ENCODE results near the gene AKAP5. TPM values are rescaled to one million over a fixed set of nuclear protein-coding genes. Genes with fewer than 3 reads are reported as not detected.

AKAP5 gene
- total and polyA plus RNA-seq, 9 of the 15 experiments (the other 6 are each of a cell fraction or from before 2014, with no cell fraction given), result 0.06 to 0.94 (median 0.34) TPM

DNA sequence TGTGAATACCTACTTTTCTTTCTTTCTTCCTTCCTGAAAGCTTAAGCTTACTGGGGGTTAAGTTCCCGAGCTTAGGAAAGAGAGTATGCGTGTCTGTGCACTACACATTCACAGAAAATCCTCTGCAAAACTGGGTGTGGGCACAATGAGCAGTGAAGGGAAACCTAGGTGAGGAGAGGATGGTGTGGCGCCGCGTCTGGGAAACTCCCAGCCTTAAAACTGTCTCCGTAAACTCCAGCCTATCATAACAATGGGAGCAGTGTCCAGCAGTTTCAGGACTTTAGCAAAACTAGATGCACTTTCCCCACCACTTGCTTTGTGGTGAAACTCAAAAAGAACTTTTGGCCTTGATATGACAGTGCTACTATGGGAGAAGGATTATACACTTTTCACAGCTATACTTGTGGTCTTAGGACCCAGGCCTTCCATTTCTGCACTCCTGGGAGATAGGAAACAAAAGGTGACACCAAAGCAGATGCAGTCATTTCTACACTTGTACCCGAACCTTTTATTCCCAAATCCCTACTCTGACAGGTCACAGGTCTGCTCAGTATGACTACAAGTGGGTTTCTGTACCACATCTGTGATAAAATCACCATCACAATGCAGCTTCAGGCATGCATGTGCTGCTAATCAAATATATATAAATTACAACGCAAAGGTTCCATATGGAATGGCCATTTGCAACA lies 10.4 kb downstream of the AKAP5 start (continued):
- TF ChIP-seq SRF (CRISPR knock-in tag; IDR thresholded peaks at IDR 0.05) (no peak), TCF3 (CRISPR knock-in tag; IDR thresholded peaks at IDR 0.05) (no peak)

DNA sequence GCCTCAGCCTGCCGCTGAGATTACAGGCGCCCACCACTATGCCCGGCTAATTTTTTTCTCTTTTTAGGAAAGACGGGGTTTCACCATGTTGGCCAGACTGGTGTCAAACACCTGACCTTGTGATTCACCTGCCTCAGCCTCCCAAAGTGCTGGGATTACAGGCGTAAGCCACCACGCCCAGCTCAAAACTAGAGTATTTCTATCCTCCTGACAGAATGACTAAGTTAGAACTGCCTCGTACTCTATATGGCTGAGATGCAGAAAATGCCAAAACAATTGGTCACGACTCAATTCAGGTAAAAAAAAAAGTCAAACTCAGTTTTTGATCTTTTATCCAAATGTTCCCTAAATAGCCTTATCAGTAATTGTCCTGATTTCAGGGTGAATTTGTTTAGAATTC lies 11.1 kb downstream of the AKAP5 start:
- no peaks in the 10 kb centered on the region for H4K20me1 ChIP-seq (replicated peaks; ENCODE audit: control insufficient read depth, insufficient read depth, low read length)
- FAIRE-seq (no peak), ATAC-seq (no peak), DNase-seq (ENCODE audit: extremely low read depth in 1 of 4, low spot score in 3 of 4) (no peak)
- 72% methylated on average over 4 of the region's 8 CpGs for WGBS (ENCODE audit: insufficient coverage, low coverage, missing lambda C conversion rate)
- in situ Hi-C loops (cut with MboI) (no loop called here), intact Hi-C loops (cut with micrococcal nuclease) (no loop called here)
- H3K9ac ChIP-seq (ENCODE audit: insufficient read depth in 1 of 2, low read depth in 2 of 2, low read length in 2 of 2), result no peak overlapping the region
- no peaks in the 10 kb centered on the region for H3K27me3 ChIP-seq (ENCODE audit: control insufficient read depth in 2 of 2, insufficient read depth in 2 of 2, low read length in 2 of 2)
- ChIA-PET CTCF (ENCODE audit: low intra/inter-chr PET ratio) (no interaction called here), POLR2A (interaction anchor here (0.8 kb wide), 1 partner anchor 10 kb away, joined by 4 read pairs; no protein-coding TSS in a partner anchor)
- no peaks in the 10 kb centered on the region for H3K9me1 ChIP-seq (ENCODE audit: control insufficient read depth, insufficient read depth, low read length)
- H3K9me3 ChIP-seq (replicated peaks; ENCODE audit: control insufficient read depth, insufficient read depth, low read depth, low read length), result no peaks in the 10 kb centered on the region
- H3K4me2 ChIP-seq (ENCODE audit: insufficient read depth, low read length), result no peak overlapping the region
- TF ChIP-seq, protein P1, sequence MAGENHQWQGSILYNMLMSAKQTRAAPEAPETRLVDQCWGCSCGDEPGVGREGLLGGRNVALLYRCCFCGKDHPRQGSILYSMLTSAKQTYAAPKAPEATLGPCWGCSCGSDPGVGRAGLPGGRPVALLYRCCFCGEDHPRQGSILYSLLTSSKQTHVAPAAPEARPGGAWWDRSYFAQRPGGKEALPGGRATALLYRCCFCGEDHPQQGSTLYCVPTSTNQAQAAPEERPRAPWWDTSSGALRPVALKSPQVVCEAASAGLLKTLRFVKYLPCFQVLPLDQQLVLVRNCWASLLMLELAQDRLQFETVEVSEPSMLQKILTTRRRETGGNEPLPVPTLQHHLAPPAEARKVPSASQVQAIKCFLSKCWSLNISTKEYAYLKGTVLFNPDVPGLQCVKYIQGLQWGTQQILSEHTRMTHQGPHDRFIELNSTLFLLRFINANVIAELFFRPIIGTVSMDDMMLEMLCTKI (IDR thresholded peaks at IDR 0.05; ENCODE audit: partially characterized antibody), result no peak
- no peak for TF ChIP-seq NRF1 (conservative IDR thresholded peaks at IDR 0.05 in 1 of 2, IDR thresholded peaks at IDR 0.05 in 1 of 2)
- TF ChIP-seq PTTG1 (tag; IDR thresholded peaks at IDR 0.05; ENCODE audit: low read depth), result no peak
- no peak for TF ChIP-seq MEF2A (IDR thresholded peaks at IDR 0.05; ENCODE audit: control insufficient read depth, low read depth, low read length)
- TF ChIP-seq STAT5A (IDR thresholded peaks at IDR 0.05; ENCODE audit: borderline replicate concordance, low read length), result no peak
- no peak for TF ChIP-seq CBX8 (IDR thresholded peaks at IDR 0.05; ENCODE audit: borderline replicate concordance, extremely low read depth, low read depth, low read length, poor library complexity, severe bottlenecking)
- no peak for TF ChIP-seq ZNF217 (CRISPR knock-in tag; IDR thresholded peaks at IDR 0.05)
- no peak for TF ChIP-seq KDM1A (IDR thresholded peaks at IDR 0.05)
- no peak for TF ChIP-seq HDAC3 (IDR thresholded peaks at IDR 0.05; ENCODE audit: borderline replicate concordance, partially characterized antibody)
- TF ChIP-seq ZNF175 (CRISPR knock-in tag; IDR thresholded peaks at IDR 0.05; ENCODE audit: low read depth), result no peak
- TF ChIP-seq MED1 (CRISPR knock-in tag; IDR thresholded peaks at IDR 0.05; ENCODE audit: borderline replicate concordance), result no peak
- TF ChIP-seq ZNF707 (CRISPR knock-in tag; conservative IDR thresholded peaks at IDR 0.05), result no peak
- no peak for TF ChIP-seq KLF1 (tag; IDR thresholded peaks at IDR 0.05)
- no peak for TF ChIP-seq SPI1 (IDR thresholded peaks at IDR 0.05; ENCODE audit: borderline replicate concordance, low read depth, low read length)
- TF ChIP-seq KDM5B (IDR thresholded peaks at IDR 0.05; ENCODE audit: insufficient replicate concordance, low read depth, low read length), result no peak
- no peak for TF ChIP-seq NFRKB (IDR thresholded peaks at IDR 0.05; ENCODE audit: low read depth)
- no peak for TF ChIP-seq RNF2 (IDR thresholded peaks at IDR 0.05)
- TF ChIP-seq ZNF143 (CRISPR knock-in tag; IDR thresholded peaks at IDR 0.05), result no peak
- H3K4me3 ChIP-seq, result no peak overlapping the region
- no TSS peak for BruUV-seq (replicated peaks)
- H3K27ac ChIP-seq (ENCODE audit: extremely low read depth, low read depth, low read length), result no peak overlapping the region
- no peaks in the 10 kb centered on the region for H3K36me3 ChIP-seq (ENCODE audit: control insufficient read depth, insufficient read depth, low read length)
- H3K79me2 ChIP-seq (ENCODE audit: control insufficient read depth, insufficient read depth, low read length), result no peaks in the 10 kb centered on the region
- no peaks in the 10 kb centered on the region for H3K4me1 ChIP-seq (replicated peaks in 1 of 2; ENCODE audit: control insufficient read depth in 2 of 2, insufficient read depth in 2 of 2, low read length in 2 of 2)
- H2AFZ ChIP-seq (ENCODE audit: low read depth, low read length), result no peak overlapping the region

Measured in K562 (cell line).